GM18519 (cell line): ENCODE measurements around the gene EXOSC10.
"Not testable (repeated sequence)": the region's sequence is repeated elsewhere in the genome, so short reads cannot be mapped to it uniquely, and the experiment has no call there.

Experiments
- ATAC-seq: cut with Tn5 transposase; IDR thresholded peaks from one replicate; pipeline ENCODE4 v1.9.1; 2021; ENCODE audit warnings: mild to moderate bottlenecking, moderate library complexity; ENCODE audit not compliant: unreplicated experiment, low FRiP score

EXOSC10 gene

DNA sequence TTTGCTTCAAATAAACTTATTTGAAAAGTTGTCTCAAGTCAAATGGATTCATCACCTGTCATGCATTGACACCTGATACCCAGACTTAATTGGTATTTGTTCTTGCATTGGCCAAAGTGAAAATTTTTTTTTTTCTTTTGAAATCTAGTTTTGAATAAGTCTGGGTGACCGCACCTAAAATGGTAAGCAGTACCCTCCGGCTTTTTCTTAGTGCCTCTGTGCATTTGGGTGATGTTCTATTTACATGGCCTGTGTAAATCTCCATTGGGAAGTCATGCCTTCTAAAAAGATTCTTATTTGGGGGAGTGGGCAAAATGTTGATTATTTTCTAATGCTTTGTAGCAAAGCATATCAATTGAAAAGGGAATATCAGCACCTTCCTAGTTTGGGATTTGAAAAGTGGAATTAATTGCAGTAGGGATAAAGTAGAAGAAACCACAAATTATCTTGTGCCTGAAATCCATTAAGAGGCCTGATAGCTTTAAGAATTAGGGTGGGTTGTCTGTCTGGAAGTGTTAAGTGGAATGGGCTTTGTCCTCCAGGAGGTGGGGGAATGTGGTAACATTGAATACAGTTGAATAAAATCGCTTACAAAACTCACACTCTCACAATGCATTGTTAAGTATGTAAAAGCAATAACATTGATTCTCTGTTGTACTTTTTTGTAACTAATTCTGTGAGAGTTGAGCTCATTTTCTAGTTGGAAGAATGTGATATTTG lies 75.4 kb downstream of the EXOSC10 start:
- no peak for ATAC-seq

DNA sequence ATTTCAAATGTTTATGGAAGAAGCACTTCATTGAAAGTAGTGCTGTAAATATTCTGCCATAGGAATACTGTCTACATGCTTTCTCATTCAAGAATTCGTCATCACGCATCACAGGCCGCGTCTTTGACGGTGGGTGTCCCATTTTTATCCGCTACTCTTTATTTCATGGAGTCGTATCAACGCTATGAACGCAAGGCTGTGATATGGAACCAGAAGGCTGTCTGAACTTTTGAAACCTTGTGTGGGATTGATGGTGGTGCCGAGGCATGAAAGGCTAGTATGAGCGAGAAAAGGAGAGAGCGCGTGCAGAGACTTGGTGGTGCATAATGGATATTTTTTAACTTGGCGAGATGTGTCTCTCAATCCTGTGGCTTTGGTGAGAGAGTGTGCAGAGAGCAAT lies 76.5 kb downstream of the EXOSC10 start:
- no peak for ATAC-seq

DNA sequence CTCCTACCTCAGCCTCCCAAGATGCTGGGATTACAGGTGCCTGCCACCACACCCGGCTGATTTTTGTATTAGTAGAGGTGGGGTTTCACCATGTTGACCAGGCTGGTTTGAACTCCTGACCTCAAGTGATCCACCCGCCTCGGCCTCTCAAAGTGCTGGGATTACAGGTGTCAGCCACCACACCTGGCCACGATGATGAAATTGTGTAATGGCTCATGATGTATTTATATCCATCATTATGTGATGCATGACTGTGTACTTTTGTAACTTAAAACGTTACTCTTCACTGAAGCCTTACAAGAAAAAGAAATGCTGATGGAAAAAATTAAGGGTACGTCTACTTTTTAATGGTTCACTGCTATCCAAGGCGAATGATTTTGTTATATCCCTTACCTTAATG lies 79.7 kb downstream of the EXOSC10 start:
- no peak for ATAC-seq

GRCh38 chr1:11019358-11019757 lies 80.3 kb downstream of the EXOSC10 start:
- not testable (repeated sequence) for ATAC-seq
